Measurements from ENCODE around the gene LMX1A.

Gene LMX1A

GRCh38 chr1:165383067-165383466 lies 26.6 kb upstream of the LMX1A start:
- no peak overlapping the region for H3K9ac ChIP-seq (ENCODE audit: low read depth, low read length, poor library complexity)
- WGBS, 2 donors (ENCODE audit: extremely low coverage in 2 of 2, insufficient read length in 2 of 2, insufficient replicate concordance in 1 of 2), result no CpG with 5 or more reads among the region's 6 CpGs
- peak overlapping the region; percentile 10 for H3K14ac ChIP-seq (ENCODE audit: low read length)
- H3K23ac ChIP-seq (ENCODE audit: low read depth, low read length, poor library complexity), result no peak overlapping the region
- H3K27ac ChIP-seq (replicated peaks; ENCODE audit: low read length), result no peak overlapping the region
- no peak overlapping the region for H4K91ac ChIP-seq (ENCODE audit: low read depth, low read length, poor library complexity)
- no peak overlapping the region for H2AK5ac ChIP-seq (ENCODE audit: low read depth, low read length)
- no peak overlapping the region for H3K4ac ChIP-seq (ENCODE audit: low read length)
- H3K4me2 ChIP-seq (ENCODE audit: insufficient read depth, low read length, poor library complexity, severe bottlenecking), result no peak overlapping the region
- no peak overlapping the region for H3K4me3 ChIP-seq (ENCODE audit: low read length in 2 of 2)
- no peaks in the 10 kb centered on the region for H3K79me1 ChIP-seq (ENCODE audit: low read depth, low read length)
- no peak overlapping the region for H2BK5ac ChIP-seq (ENCODE audit: low read length)
- no peak overlapping the region for H2BK15ac ChIP-seq (ENCODE audit: low read length)
- no peak overlapping the region for H2AFZ ChIP-seq (ENCODE audit: low read length)
- no peak overlapping the region for H2BK12ac ChIP-seq (ENCODE audit: low read length)
- no peaks in the 10 kb centered on the region for H3K36me3 ChIP-seq (replicated peaks in 1 of 2; ENCODE audit: control insufficient read depth in 2 of 2, insufficient read depth in 2 of 2, low read length in 2 of 2)
- no peaks in the 10 kb centered on the region for H3K9me3 ChIP-seq (replicated peaks in 1 of 2; ENCODE audit: control insufficient read depth in 2 of 2, insufficient read depth in 1 of 2, low read depth in 1 of 2, low read length in 2 of 2)
- H3K4me1 ChIP-seq (ENCODE audit: control insufficient read depth in 2 of 2, insufficient read depth in 1 of 2, low read depth in 1 of 2, low read length in 2 of 2), result no peaks in the 10 kb centered on the region
- peak overlapping the region; percentile 45 for H3K18ac ChIP-seq (ENCODE audit: low read length)
- H2BK120ac ChIP-seq (ENCODE audit: low read depth, low read length), result no peak overlapping the region
- no peak for DNase-seq (ENCODE audit: low spot score)
- no peak overlapping the region for H4K8ac ChIP-seq (ENCODE audit: low read depth, low read length)
- peaks cover 0 to 7% (median 0%) of the 10 kb centered on the region in 3 experiments for H3K27me3 ChIP-seq (ENCODE audit: control insufficient read depth in 3 of 3, insufficient read depth in 3 of 3, low read depth in 1 of 3, low read length in 3 of 3)

GRCh38 chr1:165381745-165382505 lies 25.4 kb upstream of the LMX1A start:
- Histone ChIP-seq H3K9ac (ENCODE audit: low read depth, low read length, poor library complexity) (no peak overlapping the region), H3K36me3 (replicated peaks in 1 of 2; ENCODE audit: control insufficient read depth in 2 of 2, insufficient read depth in 2 of 2, low read length in 2 of 2) (no peaks in the 10 kb centered on the region), H2BK12ac (ENCODE audit: low read length) (no peak overlapping the region), H3K4me3 (ENCODE audit: low read length in 2 of 2) (no peak overlapping the region), H3K9me3 (replicated peaks in 1 of 2; ENCODE audit: control insufficient read depth in 2 of 2, insufficient read depth in 1 of 2, low read depth in 1 of 2, low read length in 2 of 2) (no peaks in the 10 kb centered on the region), H3K14ac (ENCODE audit: low read length) (no peak overlapping the region), H3K27me3 (ENCODE audit: control insufficient read depth in 3 of 3, insufficient read depth in 3 of 3, low read depth in 1 of 3, low read length in 3 of 3) (peaks cover 0 to 12% (median 2%) of the 10 kb centered on the region in 3 experiments), H3K18ac (ENCODE audit: low read length) (no peak overlapping the region), H3K4ac (ENCODE audit: low read length) (no peak overlapping the region), H3K4me2 (ENCODE audit: insufficient read depth, low read length, poor library complexity, severe bottlenecking) (no peak overlapping the region), H2AK5ac (ENCODE audit: low read depth, low read length) (no peak overlapping the region), H2AFZ (ENCODE audit: low read length) (no peak overlapping the region), H3K23ac (ENCODE audit: low read depth, low read length, poor library complexity) (no peak overlapping the region), H3K27ac (replicated peaks; ENCODE audit: low read length) (no peak overlapping the region), H4K91ac (ENCODE audit: low read depth, low read length, poor library complexity) (no peak overlapping the region), H2BK120ac (ENCODE audit: low read depth, low read length) (no peak overlapping the region), H3K79me1 (ENCODE audit: low read depth, low read length) (no peaks in the 10 kb centered on the region), H2BK5ac (ENCODE audit: low read length) (no peak overlapping the region), H2BK15ac (ENCODE audit: low read length) (no peak overlapping the region), H3K4me1 (ENCODE audit: control insufficient read depth in 2 of 2, insufficient read depth in 1 of 2, low read depth in 1 of 2, low read length in 2 of 2) (no peaks in the 10 kb centered on the region), H4K8ac (ENCODE audit: low read depth, low read length) (no peak overlapping the region)
- DNase-seq (ENCODE audit: low spot score), result no peak
- WGBS, 2 donors (ENCODE audit: extremely low coverage in 2 of 2, insufficient read length in 2 of 2, insufficient replicate concordance in 1 of 2), result no CpG with 5 or more reads among the region's 6 CpGs

DNA sequence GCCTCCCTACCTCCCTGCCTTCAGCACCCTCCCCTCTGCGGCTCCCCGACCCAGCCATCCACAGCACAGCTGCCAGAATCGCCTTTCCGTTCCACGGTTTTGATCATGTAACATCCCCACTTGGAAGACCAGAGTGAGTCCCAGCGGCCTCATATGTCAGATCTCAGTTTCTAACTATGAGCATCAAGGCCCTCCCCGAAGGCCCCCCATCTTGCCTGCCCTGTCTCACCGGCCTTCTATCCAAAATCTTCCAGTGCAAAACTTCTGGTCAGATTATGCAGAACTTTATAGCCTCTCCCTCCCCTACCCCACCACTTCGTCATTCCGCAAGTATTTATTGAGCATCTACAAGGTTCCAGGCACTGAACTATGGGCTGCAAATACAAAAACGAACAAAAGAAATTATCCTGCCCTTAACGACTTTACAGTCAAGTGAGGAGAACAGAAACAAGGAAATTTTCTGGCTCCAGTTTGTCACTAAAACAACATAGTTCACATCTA lies 20.3 kb upstream of the LMX1A start:
- H3K9ac ChIP-seq (ENCODE audit: low read depth, low read length, poor library complexity), result no peak overlapping the region
- H3K14ac ChIP-seq (ENCODE audit: low read length), result peak overlapping the region; percentile 90
- peak overlapping the region; percentile 91 for H3K18ac ChIP-seq (ENCODE audit: low read length)
- H2BK5ac ChIP-seq (ENCODE audit: low read length), result no peak overlapping the region
- H3K4me2 ChIP-seq (ENCODE audit: insufficient read depth, low read length, poor library complexity, severe bottlenecking), result peak overlapping the region; percentile 75
- no peaks in the 10 kb centered on the region for H3K36me3 ChIP-seq (replicated peaks in 1 of 2; ENCODE audit: control insufficient read depth in 2 of 2, insufficient read depth in 2 of 2, low read length in 2 of 2)
- peak overlapping the region; percentile 79 for H2AFZ ChIP-seq (ENCODE audit: low read length)
- H3K4me1 ChIP-seq (ENCODE audit: control insufficient read depth in 2 of 2, insufficient read depth in 1 of 2, low read depth in 1 of 2, low read length in 2 of 2), result peaks cover 2 to 4% of the 10 kb centered on the region in 2 donors
- no peak overlapping the region for H2BK120ac ChIP-seq (ENCODE audit: low read depth, low read length)
- no peak overlapping the region for H3K4ac ChIP-seq (ENCODE audit: low read length)
- no CpG with 5 or more reads among the region's 12 CpGs for WGBS, 2 donors (ENCODE audit: extremely low coverage in 2 of 2, insufficient read length in 2 of 2, insufficient replicate concordance in 1 of 2)
- H2BK12ac ChIP-seq (ENCODE audit: low read length), result no peak overlapping the region
- no peaks in the 10 kb centered on the region for H3K9me3 ChIP-seq (replicated peaks in 1 of 2; ENCODE audit: control insufficient read depth in 2 of 2, insufficient read depth in 1 of 2, low read depth in 1 of 2, low read length in 2 of 2)
- peak overlapping the region in 1 of 2 donors; percentile 11 for H3K4me3 ChIP-seq (ENCODE audit: low read length in 2 of 2)
- H2BK15ac ChIP-seq (ENCODE audit: low read length), result no peak overlapping the region
- H3K27me3 ChIP-seq (ENCODE audit: control insufficient read depth in 3 of 3, insufficient read depth in 3 of 3, low read depth in 1 of 3, low read length in 3 of 3), result peaks cover 0 to 43% (median 18%) of the 10 kb centered on the region in 3 experiments
- no peak for DNase-seq (ENCODE audit: low spot score)
- H3K79me1 ChIP-seq (ENCODE audit: low read depth, low read length), result no peaks in the 10 kb centered on the region
- H2AK5ac ChIP-seq (ENCODE audit: low read depth, low read length), result no peak overlapping the region
- no peak overlapping the region for H3K27ac ChIP-seq (replicated peaks; ENCODE audit: low read length)
- no peak overlapping the region for H4K91ac ChIP-seq (ENCODE audit: low read depth, low read length, poor library complexity)
- no peak overlapping the region for H4K8ac ChIP-seq (ENCODE audit: low read depth, low read length)
- peak overlapping the region; percentile 77 for H3K23ac ChIP-seq (ENCODE audit: low read depth, low read length, poor library complexity)

- DNase-seq (ENCODE audit: low spot score), result peak; percentile 67
- peak overlapping the region; percentile 31 for H2AK5ac ChIP-seq (ENCODE audit: low read depth, low read length)
- no peak overlapping the region for H2BK12ac ChIP-seq (ENCODE audit: low read length)
- peak overlapping the region; percentile 79 for H2AFZ ChIP-seq (ENCODE audit: low read length)
- H3K14ac ChIP-seq (ENCODE audit: low read length), result peak overlapping the region; percentile 90
- no peaks in the 10 kb centered on the region for H3K79me1 ChIP-seq (ENCODE audit: low read depth, low read length)
- peaks cover 0 to 43% (median 18%) of the 10 kb centered on the region in 3 experiments for H3K27me3 ChIP-seq (ENCODE audit: control insufficient read depth in 3 of 3, insufficient read depth in 3 of 3, low read depth in 1 of 3, low read length in 3 of 3)
- no peak overlapping the region for H3K4ac ChIP-seq (ENCODE audit: low read length)
- H3K36me3 ChIP-seq (replicated peaks in 1 of 2; ENCODE audit: control insufficient read depth in 2 of 2, insufficient read depth in 2 of 2, low read length in 2 of 2), result no peaks in the 10 kb centered on the region
- peaks cover 2 to 4% of the 10 kb centered on the region in 2 donors for H3K4me1 ChIP-seq (ENCODE audit: control insufficient read depth in 2 of 2, insufficient read depth in 1 of 2, low read depth in 1 of 2, low read length in 2 of 2)
- H4K91ac ChIP-seq (ENCODE audit: low read depth, low read length, poor library complexity), result no peak overlapping the region
- H3K9me3 ChIP-seq (replicated peaks in 1 of 2; ENCODE audit: control insufficient read depth in 2 of 2, insufficient read depth in 1 of 2, low read depth in 1 of 2, low read length in 2 of 2), result no peaks in the 10 kb centered on the region
- no peak overlapping the region for H3K27ac ChIP-seq (replicated peaks; ENCODE audit: low read length)
- H3K9ac ChIP-seq (ENCODE audit: low read depth, low read length, poor library complexity), result no peak overlapping the region
- H3K18ac ChIP-seq (ENCODE audit: low read length), result peak overlapping the region; percentile 91
- H3K4me2 ChIP-seq (ENCODE audit: insufficient read depth, low read length, poor library complexity, severe bottlenecking), result peak overlapping the region; percentile 75
- H2BK120ac ChIP-seq (ENCODE audit: low read depth, low read length), result no peak overlapping the region
- WGBS, 2 donors (ENCODE audit: extremely low coverage in 2 of 2, insufficient read length in 2 of 2, insufficient replicate concordance in 1 of 2), result no CpG with 5 or more reads among the region's 46 CpGs
- no peak overlapping the region for H4K8ac ChIP-seq (ENCODE audit: low read depth, low read length)
- peak overlapping the region in 1 of 2 donors; percentile 11 for H3K4me3 ChIP-seq (ENCODE audit: low read length in 2 of 2)
- no peak overlapping the region for H2BK15ac ChIP-seq (ENCODE audit: low read length)
- peak overlapping the region; percentile 77 for H3K23ac ChIP-seq (ENCODE audit: low read depth, low read length, poor library complexity)
- H2BK5ac ChIP-seq (ENCODE audit: low read length), result no peak overlapping the region
Measured at GRCh38 chr1:165376041-165376810, 19.7 kb upstream of the LMX1A start.

Measured in neuronal stem cell (in vitro differentiated cells).